GM19468 (cell line): ENCODE results near the gene AGAP6.
"Not testable (repeated sequence)": the region's sequence is repeated elsewhere in the genome, so short reads cannot be mapped to it uniquely, and the experiment has no call there.

Experiments
- ATAC-seq: cut with Tn5 transposase; IDR thresholded peaks from one replicate; pipeline ENCODE4 v1.9.1; 2021; ENCODE audit warnings: mild to moderate bottlenecking, moderate library complexity, moderate number of reproducible peaks; ENCODE audit not compliant: unreplicated experiment; ENCODE audit errors: extremely low read depth

AGAP6 gene

GRCh38 chr10:49988376-49988775 is at the start of gene AGAP6:
Gene AGAP6 (plus strand): TSS chr10:49988406. CDS start chr10:49988716, 310 bp downstream.
- ATAC-seq: not testable (repeated sequence)

- ATAC-seq: peak; percentile 66
Measured at GRCh38 chr10:49941447-49942338, 46.5 kb upstream of the AGAP6 start, which contains the start of the genes PARG and TIMM23B. Gene PARG (minus strand): TSS chr10:49942027. CDS start chr10:49941725, 302 bp downstream. Gene TIMM23B (plus strand): TSS chr10:49942053. CDS start chr10:49942195, 142 bp downstream.

- ATAC-seq: not testable (repeated sequence)
Measured at GRCh38 chr10:49942339-49942705, 45.9 kb upstream of the AGAP6 start.

DNA sequence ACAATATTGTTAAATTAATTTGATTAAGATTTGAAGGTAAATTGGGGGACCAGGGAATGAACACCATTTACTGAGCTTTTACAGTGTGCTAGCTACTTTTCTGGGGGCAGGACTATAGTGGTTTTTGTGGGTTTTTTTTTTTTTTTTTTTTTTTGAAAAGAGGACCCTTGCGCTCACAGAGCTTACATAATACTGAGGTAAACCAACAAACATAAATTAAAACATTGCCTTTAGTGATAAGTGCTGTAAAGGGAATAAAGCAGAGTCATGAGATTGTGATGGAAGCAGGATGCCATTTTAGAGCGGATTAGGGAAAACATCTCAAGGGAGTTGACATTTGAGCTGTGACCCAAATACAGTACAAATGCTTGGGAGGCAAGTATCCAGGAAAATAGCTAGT is 44.6 kb upstream of the AGAP6 start:
- ATAC-seq: not testable (repeated sequence)

GRCh38 chr10:49948142-49948541 is 40.1 kb upstream of the AGAP6 start:
- not testable (repeated sequence) for ATAC-seq

DNA sequence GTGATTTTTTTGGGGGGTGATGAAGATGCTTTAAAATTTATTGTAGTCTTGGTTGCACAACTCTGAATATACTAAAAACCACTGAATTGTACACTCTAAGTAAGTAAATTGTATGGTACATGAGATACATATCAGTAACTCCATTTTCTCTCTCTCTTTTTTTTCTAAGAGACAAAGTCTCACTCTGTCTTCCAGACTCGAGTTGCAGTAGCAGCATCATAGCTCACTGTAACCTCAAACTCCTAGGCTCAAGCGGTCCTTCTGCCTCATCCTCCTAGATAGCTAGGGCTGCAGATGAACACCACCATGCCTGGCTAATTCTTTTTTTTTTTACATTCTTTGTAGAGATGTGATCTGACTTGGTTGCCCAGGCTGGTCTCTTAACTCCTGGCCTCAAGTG is 39.5 kb upstream of the AGAP6 start:
- ATAC-seq: not testable (repeated sequence)

DNA sequence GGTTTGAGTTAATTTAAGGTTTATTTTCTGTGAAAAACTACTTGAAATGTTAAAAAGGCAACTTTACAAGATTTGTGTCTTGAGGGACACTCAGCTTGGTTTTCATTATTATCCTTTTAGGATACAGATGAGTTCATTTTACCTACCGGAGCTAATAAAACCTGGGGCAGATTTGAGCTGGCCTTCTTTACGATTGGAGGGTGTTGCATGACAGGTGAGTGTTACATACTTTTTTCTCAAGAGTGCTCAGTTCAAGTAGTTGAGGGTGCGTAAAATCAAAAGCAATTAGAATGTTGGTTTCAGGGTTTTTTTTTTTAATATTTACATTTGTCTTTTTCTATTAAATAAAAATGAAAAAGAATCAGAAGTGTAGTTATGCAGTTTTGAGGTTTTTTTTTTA is 36.2 kb upstream of the AGAP6 start:
- not testable (repeated sequence) for ATAC-seq

DNA sequence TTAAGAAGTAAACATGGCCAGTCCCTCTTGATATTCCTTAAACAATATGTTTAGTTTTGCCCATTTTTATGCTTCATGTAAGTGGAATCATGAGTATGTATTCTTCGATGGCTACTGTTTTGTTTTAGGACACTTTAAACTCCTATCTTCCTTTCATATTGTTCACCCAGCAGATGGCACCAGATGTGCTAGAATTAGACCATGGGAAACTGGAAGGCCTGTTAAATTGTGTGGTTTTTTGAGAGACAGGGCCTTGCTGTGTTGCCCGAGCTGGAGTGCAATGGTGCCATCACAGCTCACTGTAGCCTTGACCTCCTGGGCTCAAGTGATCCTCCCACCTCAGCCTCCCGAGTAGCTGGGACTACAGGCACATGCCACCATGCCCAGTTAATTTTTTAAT is 35.1 kb upstream of the AGAP6 start:
- ATAC-seq: not testable (repeated sequence)

DNA sequence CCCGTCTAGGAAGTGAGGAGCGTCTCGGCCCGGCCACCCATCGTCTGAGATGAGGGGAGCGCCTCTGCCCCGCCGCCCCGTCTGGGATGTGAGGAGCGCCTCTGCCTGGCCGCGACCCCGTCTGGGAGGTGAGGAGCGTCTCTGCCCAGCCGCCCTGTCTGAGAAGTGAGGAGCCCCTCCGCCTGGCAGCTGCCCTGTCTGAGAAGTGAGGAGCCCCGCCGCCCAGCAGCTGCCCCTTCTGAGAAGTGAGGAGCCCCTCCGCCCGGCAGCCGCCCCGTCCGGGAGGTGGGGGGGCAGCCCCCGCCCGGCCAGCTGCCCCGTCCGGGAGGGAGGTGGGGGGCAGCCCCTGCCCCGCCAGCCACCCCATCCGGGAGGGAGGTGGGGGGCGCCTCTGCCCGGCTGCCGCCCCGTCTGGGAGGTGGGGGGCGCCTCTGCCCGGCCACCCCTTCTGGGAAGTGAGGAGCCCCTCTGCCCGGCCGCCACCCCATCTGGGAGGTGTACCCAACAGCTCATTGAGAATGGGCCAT is 17.8 kb upstream of the AGAP6 start:
- not testable (repeated sequence) for ATAC-seq

DNA sequence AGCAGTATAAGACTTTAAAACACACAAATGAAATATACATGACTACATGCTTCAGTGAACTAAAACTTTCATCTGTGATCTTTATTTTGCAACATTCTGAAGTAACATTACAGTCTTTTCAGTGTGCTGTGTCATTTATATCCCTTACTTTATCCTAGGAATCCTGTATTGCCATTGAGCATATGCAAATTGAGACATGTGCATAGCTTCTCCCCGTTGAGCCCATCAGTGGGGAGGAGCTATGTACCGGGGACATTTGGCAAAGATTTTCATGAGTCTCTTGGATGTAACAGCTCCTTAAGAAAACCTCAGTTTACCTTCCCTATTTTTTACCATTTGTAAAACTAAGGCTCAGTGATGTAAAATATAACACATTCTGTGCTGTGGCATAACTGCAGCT is 16.7 kb upstream of the AGAP6 start:
- not testable (repeated sequence) for ATAC-seq

DNA sequence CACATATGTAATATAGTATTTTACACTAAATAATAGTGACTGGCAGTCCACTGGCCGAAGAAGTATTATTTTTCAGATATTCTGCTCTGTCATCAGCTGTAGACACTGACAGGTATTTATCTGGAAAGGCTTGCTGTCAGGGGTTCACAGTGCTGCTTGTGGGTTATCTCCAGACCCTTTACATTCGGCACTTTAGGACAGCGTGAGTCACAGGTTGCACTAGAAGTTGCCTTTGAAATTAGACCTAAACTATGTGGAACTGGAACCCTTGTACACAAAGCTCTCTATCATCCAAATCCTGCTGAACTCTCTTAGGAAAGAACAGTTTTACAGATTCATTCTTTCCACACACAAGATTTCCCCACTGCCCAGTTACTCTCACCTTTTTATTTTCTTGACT is 16.1 kb upstream of the AGAP6 start:
- ATAC-seq: not testable (repeated sequence)

- not testable (repeated sequence) for ATAC-seq
Measured at GRCh38 chr10:49977756-49978155, 10.4 kb upstream of the AGAP6 start.

GRCh38 chr10:49987207-49987606 is 999 bp upstream of the AGAP6 start:
- ATAC-seq: not testable (repeated sequence)

- ATAC-seq: not testable (repeated sequence)
Measured at GRCh38 chr10:49995321-49995720, 7.1 kb downstream of the AGAP6 start.

- ATAC-seq: not testable (repeated sequence)
Measured at GRCh38 chr10:50014024-50014423, 25.8 kb downstream of the AGAP6 start.

DNA sequence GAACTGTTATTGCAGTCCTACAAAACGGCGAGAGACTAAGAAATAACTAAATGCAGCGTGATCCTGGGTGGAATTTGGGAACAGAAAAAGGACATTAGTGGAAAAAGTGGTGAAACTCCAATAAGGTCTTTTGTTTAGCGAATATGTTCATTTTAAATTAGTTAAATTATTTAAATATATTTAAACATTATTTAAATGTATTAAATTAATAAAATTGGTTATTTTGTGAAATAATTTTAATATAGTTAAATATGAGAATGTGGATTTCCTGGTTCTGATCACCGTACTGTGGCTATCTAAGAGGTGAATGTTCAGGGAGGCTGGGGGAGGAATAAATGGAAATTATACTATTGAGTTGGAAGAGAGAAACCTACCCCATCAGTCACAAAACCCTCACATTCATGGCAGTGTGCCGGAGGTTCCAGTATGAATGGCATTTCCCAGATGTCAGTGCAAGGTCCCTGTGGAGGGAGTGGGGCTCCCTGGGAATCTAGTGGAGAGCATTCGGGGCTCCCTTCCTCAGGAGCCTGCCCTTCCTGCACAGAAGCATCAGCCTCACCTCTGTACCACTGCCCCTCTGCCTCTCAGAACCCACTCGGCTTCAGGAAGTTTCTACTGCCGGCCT is 27.5 kb downstream of the AGAP6 start:
- not testable (repeated sequence) for ATAC-seq

DNA sequence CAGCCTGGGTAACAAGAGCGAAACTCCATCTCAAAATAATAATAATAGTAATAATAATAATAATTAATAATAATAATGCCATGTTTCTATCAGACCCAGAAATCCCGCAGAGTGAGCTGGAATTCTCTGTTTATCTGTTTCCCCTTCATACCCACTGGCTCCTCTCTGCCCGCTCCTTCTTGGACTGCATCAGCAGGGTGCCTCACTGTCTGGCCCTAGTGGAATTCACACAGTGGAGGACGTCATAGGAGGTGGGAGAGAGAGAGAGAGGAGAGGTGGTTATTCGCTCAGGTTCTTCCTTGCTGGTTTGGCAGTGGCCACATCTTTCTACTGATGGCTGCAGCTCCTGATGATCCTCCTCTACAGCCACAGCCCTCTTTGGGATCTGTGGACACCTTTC is 28.7 kb downstream of the AGAP6 start:
- not testable (repeated sequence) for ATAC-seq

- not testable (repeated sequence) for ATAC-seq
Measured at GRCh38 chr10:50017646-50018045, 29.4 kb downstream of the AGAP6 start.

- not testable (repeated sequence) for ATAC-seq
Measured at GRCh38 chr10:50019279-50019678, 31.1 kb downstream of the AGAP6 start.

DNA sequence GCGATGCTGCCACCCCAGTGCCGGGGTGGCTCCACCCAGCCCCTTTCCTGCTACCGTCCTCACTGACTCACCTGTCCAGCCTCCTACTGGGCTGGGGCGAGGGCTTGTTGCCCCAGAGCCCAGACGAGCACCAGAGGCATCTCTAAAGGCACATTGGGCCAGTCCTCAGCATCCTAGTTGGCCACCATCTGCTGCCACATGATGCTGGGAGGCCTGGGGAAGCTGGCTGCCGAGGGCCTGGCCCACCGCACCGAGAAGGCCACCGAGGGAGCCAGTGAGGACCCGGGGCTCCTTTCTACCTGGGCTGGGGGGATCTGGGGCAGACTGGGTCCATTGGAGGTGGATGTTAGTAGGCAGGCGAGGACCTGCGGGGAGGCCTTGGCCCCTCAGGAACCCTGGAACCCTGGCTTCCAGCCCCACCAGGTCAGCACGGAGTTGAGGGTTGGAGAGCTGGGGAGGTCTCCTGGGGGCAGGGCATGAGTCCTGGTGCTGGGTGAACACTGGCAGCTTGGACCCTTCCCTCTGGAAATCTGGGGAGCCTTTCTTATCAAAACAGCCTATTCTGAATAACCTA is 32.3 kb downstream of the AGAP6 start:
- ATAC-seq: not testable (repeated sequence)
